NCI-H774 (cell line): ENCODE results near the gene SIRT6.
"Not testable (repeated sequence)": the region's sequence is repeated elsewhere in the genome, so short reads cannot be mapped to it uniquely, and the experiment has no call there.

Experiments
- DNase-seq: peaks from one replicate; lab custom pipeline; 2025; lab: John Stamatoyannopoulos, UW

The SIRT6 gene

GRCh38 chr19:4130744-4131438 is 51.5 kb downstream of the SIRT6 start:
- no peak for DNase-seq

GRCh38 chr19:4129050-4129449 is 53.3 kb downstream of the SIRT6 start:
- DNase-seq = not testable (repeated sequence)

- not testable (repeated sequence) for DNase-seq
These were observed 55.0 kb downstream of the SIRT6 start for GRCh38 chr19:4127322-4127721.

- DNase-seq = no peak
These were observed 57.7 kb downstream of the SIRT6 start for GRCh38 chr19:4124638-4125037.
